ENCODE results near the gene ANKRD34C. TPM values are rescaled to one million over a fixed set of nuclear protein-coding genes. Genes with fewer than 3 reads are reported as not detected.

Gene ANKRD34C
- polyA plus RNA-seq, 1 of the 3 experiments (the other 2 are of a cell fraction): not detected

- TF ChIP-seq REST (IDR thresholded peaks at IDR 0.05; ENCODE audit: low read depth, low read length): no peak
- TF ChIP-seq FOXM1 (IDR thresholded peaks at IDR 0.05; ENCODE audit: low read depth): no peak
- TF ChIP-seq NFIC (IDR thresholded peaks at IDR 0.05; ENCODE audit: borderline replicate concordance): no peak
- TF ChIP-seq CHD2 (IDR thresholded peaks at IDR 0.05; ENCODE audit: low read length, partially characterized antibody): no peak
- TF ChIP-seq CTCF (IDR thresholded peaks at IDR 0.05): no peak
- no peak for TF ChIP-seq TEAD4 (IDR thresholded peaks at IDR 0.05; ENCODE audit: borderline replicate concordance, insufficient read depth)
- no peak for TF ChIP-seq JUND (IDR thresholded peaks at IDR 0.05)
- no peak for TF ChIP-seq FOSL2 (IDR thresholded peaks at IDR 0.05; ENCODE audit: borderline replicate concordance, low read depth)
- TF ChIP-seq SIN3A (IDR thresholded peaks at IDR 0.05; ENCODE audit: borderline replicate concordance, low read depth, low read length): no peak
- no peak for TF ChIP-seq GABPA (IDR thresholded peaks at IDR 0.05; ENCODE audit: low read depth)
- TF ChIP-seq EP300 (IDR thresholded peaks at IDR 0.05; ENCODE audit: borderline replicate concordance in 1 of 2, low read depth in 1 of 2, low read length in 1 of 2): no peak
- no peak for TF ChIP-seq USF2 (IDR thresholded peaks at IDR 0.05; ENCODE audit: borderline replicate concordance, low read depth, low read length)
- no peak for TF ChIP-seq MAX (IDR thresholded peaks at IDR 0.05; ENCODE audit: low read depth)
- TF ChIP-seq USF1 (IDR thresholded peaks at IDR 0.05; ENCODE audit: borderline replicate concordance, low read depth): no peak
- no peak for TF ChIP-seq TCF12 (IDR thresholded peaks at IDR 0.05)
- Histone ChIP-seq H3K36me3 (replicated peaks in 1 of 2; ENCODE audit: control insufficient read depth in 1 of 2, insufficient read depth in 2 of 2, low read length in 1 of 2) (peaks cover 18 to 31% of the 10 kb centered on the region in 2 experiments), H3K9me3 (no peaks in the 10 kb centered on the region), H2AFZ (ENCODE audit: low read depth) (no peak overlapping the region), H3K9me2 (no peaks in the 10 kb centered on the region), H3K4me3 (ENCODE audit: low read depth in 2 of 2, low read length in 1 of 2) (no peak overlapping the region), H3K79me2 (ENCODE audit: insufficient read depth) (no peaks in the 10 kb centered on the region; the same call in 1 of the 2 replicates), H3K9ac (no peak overlapping the region), H3K27me3 (ENCODE audit: insufficient read depth) (no peaks in the 10 kb centered on the region), H3K4me2 (no peak overlapping the region), H3K4me1 (ENCODE audit: control insufficient read depth in 1 of 2, insufficient read depth in 2 of 2, low read depth in 1 of 2, low read length in 1 of 2) (no peaks in the 10 kb centered on the region), H3K27ac (ENCODE audit: low read depth in 2 of 2, low read length in 1 of 2) (no peak overlapping the region), H3F3A (replicated peaks; ENCODE audit: insufficient read depth) (no peaks in the 10 kb centered on the region), H4K20me1 (ENCODE audit: insufficient read depth) (peaks cover 4% of the 10 kb centered on the region; the same call in 1 of the 2 replicates)
- ChIA-PET CTCF (interaction anchor here (3.7 kb wide), 1 partner anchor 11 kb away, joined by 20 read pairs; no protein-coding TSS in a partner anchor), POLR2A (no interaction called here)
- WGBS (ENCODE audit: low lambda C conversion rate): 80% methylated on average over 2 of the region's 2 CpGs
- DNase-seq: no peak
Observed at GRCh38 chr15:79329171-79329611, 46.7 kb downstream of the ANKRD34C start.

Other genes with a start within 250 kb of the ANKRD34C start
- 0.10 TPM in 1 of 2 replicates, not detected in the other for gene RASGRF1, start 191.9 kb upstream of the ANKRD34C start, polyA plus RNA-seq (2012; rRNA removed)
- gene TMED3, start 28.4 kb downstream of the ANKRD34C start, polyA plus RNA-seq (2012; rRNA removed): 128 and 148 TPM in 2 replicates
- gene MINAR1, start 149.6 kb downstream of the ANKRD34C start, polyA plus RNA-seq (2012; rRNA removed): 0.35 and 0.39 TPM in 2 replicates